Measurements from ENCODE around the gene CASTOR1. TPM values are rescaled to one million over a fixed set of nuclear protein-coding genes. Genes with fewer than 3 reads are reported as not detected.
A peak's percentile ranks its signal among the peaks of the same experiment; 100 is the strongest.

CASTOR1 gene
- total RNA-seq, 2 donors from 2014 or later, result 6.3 to 7.5 TPM

DNA sequence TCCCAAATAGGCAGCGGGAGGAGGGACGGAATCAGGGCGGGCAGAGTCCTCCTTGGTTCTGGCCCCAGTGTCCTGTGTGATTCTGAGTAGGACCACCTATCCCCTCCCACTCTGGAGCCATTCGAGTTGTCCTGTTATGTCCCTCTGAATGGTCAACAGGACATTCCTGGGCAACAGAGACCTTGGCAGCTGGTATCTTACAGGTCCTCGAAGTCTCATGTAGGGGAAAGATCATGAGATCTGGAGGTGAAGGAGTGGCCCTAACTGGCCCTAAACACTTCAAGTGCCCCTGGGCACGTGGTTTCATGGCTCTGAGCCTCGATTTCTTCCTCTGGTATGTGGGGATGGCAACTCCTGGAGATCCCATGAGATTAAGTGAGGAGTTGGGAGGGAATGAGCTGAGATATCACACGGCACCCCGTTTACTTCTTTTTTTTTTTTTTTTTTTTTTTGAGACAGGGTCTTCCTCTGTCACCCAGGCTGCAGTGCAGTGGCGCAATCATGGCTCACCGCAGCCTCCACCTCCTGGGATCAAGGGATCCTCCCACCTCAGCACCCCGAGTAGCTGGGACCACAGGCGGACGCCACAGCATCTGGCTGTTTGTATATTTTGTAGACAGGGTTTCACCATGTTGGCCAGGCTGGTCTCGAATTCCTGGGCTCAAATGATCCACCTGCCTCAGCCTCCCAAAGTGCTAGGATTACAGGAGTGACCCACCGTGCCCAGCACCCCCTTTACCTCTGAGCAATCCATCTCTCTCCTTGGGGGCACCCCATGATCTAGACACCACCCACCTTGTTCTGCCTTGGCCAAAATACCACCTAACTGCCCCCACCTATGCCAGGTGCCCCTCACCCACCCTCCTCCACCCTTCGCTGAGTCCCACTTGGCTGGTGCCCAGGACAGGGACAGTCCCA is 49.6 kb downstream of the CASTOR1 start:
- H3K9me3 Mint-ChIP-seq, result no peaks in the 10 kb centered on the region
- no peak for DNase-seq (ENCODE audit: low spot score in 2 of 2)
- H3K36me3 Mint-ChIP-seq, result peaks cover 13 to 36% of the 10 kb centered on the region in 2 donors
- ATAC-seq, result peak; percentile 17
- peak overlapping the region; percentile 37 to 84 for H3K27ac Mint-ChIP-seq

DNA sequence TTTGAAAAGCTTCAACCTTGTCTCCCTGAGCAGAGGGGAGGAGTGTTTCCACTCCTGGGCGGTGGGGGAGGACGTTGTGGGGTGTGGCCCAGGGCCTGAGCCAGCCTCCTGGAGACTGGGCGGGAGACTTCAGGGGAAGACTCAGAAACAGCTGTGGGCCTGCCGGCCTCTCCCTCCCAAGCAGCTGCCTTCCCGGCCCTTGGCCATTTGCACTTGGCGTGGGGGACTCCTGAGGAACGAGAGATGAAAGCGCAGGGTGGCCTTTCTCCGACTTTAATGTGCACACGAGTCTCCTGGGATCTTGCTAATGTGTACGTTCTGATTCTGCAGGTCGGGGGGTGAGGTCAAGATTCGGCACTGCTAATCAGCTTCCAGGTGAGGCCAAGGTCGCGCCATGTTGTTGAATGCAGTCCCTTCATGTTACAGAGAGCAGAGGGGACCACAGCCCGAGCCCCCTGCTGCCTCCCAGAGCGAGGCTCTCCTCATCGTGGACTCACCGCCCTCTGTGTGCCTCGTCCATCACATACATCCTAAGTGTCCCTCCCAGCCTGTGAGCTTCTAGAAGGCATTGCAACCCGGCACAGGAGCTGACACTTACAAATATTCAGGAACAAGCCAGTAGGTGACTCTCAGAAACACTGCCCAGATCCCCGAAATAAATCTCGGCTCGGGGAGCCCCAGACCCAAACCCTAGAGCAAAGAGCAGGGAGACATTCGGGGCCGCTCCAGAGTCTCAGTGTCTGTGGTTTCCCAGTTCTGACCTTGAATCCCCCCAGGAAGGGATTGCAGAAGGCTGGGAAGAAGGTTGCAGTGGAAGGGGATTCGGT is 50.4 kb downstream of the CASTOR1 start:
- DNase-seq (ENCODE audit: low spot score in 2 of 2) (no peak), ATAC-seq (peak in 1 of 2 donors; percentile 35)
- H3K27ac Mint-ChIP-seq, result peak overlapping the region; percentile 37 to 92

DNA sequence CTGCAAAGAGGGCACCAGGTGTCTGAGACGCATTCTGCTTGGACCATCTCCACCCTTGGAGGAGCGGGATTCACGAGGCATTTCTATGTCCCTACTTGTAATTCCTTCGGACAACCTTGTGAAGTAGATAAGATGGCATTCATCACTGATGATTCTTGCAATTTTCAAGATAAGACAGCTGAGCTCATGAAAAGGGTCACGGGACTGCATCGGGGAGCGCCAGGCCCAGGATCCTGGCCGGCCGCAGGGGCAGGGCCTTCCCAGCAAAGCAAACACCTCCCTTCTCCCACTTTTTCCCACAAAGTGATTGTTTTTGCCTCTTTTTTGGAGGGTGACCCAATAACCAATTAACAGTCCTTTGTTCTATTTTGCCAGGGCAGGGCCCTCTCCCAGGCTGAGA is 51.2 kb downstream of the CASTOR1 start:
- Mint-ChIP-seq H3K27ac (peak overlapping the region in 1 of 2 donors; percentile 92), H3K36me3 (peaks cover 0 to 20% of the 10 kb centered on the region in 2 donors), H3K9me3 (no peaks in the 10 kb centered on the region)
- ATAC-seq, result no peak
- no peak for DNase-seq (ENCODE audit: low spot score in 2 of 2)

More for the DNA sequence above, 50.4 kb downstream of the CASTOR1 start:
- Mint-ChIP-seq H3K36me3 (peaks cover 4 to 27% of the 10 kb centered on the region in 2 donors), H3K9me3 (no peaks in the 10 kb centered on the region)

DNA sequence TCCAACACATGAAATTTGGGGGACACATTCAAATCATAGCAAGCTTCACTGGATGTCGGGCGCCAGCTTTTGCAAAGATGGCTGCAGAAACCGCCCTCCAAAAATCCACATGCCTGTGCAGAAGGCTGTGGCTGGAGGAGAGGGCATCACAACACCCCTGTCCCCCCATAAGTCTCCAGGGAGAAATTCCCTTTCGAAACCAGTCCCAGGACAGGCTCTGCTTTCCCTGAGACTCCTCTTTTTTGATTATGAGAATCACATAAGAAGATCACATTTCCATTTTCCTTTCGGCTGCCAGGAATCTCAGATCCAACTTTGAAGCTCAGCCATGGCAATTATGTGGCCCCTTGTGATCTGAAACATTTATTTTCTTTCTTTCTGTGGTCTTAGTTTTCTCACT is 52.4 kb downstream of the CASTOR1 start:
- peaks cover 0 to 12% of the 10 kb centered on the region in 2 donors for H3K36me3 Mint-ChIP-seq
- DNase-seq (ENCODE audit: low spot score in 2 of 2) (no peak), ATAC-seq (no peak)
- no peaks in the 10 kb centered on the region for H3K9me3 Mint-ChIP-seq
- H3K27ac Mint-ChIP-seq, result no peak overlapping the region

DNA sequence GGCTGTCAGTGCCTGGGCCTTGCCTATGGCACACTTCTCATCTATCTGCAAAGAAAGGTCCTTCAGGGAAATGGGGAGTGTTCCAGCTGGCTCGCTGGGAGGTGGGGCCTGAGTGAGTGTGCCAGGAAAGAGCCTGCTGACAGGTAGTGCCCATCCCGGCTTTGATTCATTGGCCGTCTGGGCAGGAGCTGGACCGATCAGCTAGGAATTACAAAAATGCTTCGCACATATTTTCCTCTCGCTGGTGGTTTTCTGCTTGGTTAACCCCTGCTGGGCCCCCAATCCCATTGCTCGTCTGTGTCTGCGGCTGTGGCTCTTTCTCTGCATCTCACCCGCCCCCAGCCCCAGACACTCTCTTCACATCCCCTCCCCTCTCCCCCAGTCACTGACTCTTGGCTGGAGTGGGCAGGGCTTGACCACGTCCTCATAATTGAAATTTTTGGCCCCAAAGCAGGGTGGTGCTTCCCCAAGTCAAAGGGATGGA is 53.6 kb downstream of the CASTOR1 start:
- DNase-seq (ENCODE audit: low spot score in 2 of 2) (no peak), ATAC-seq (no peak)
- peaks cover 0 to 4% of the 10 kb centered on the region in 2 donors for H3K36me3 Mint-ChIP-seq
- H3K9me3 Mint-ChIP-seq, result no peaks in the 10 kb centered on the region
- H3K27ac Mint-ChIP-seq, result peak overlapping the region in 1 of 2 donors; percentile 81

Other genes starting within 250 kb of the CASTOR1 start
- under 1 TPM in 1 of 2 donors, not detected in 1; 0.27 TPM for gene HORMAD2, start 209.0 kb downstream of the CASTOR1 start, total RNA-seq
- 100 to 1,000 TPM in 1 of 2 donors, 10 to 100 TPM in 1; 68.9 to 522 TPM for gene LIF, start 42.7 kb downstream of the CASTOR1 start, total RNA-seq
- 10 to 100 TPM; 16.1 to 40.4 TPM for gene OSM, start 22.7 kb downstream of the CASTOR1 start, total RNA-seq
- 10 to 100 TPM; 27.2 to 36.9 TPM for gene TBC1D10A, start 37.4 kb upstream of the CASTOR1 start, total RNA-seq
- 100 to 1,000 TPM; 229 to 281 TPM for gene SF3A1, start 67.4 kb upstream of the CASTOR1 start, total RNA-seq
- 1 to 10 TPM in 1 of 2 donors, not detected in 1; 2.9 TPM for gene CCDC157, start 67.5 kb upstream of the CASTOR1 start, total RNA-seq
- 10 to 100 TPM in 1 of 2 donors, 1 to 10 TPM in 1; 6.8 to 11.8 TPM for gene RNF215, start 97.9 kb upstream of the CASTOR1 start, total RNA-seq
- gene SEC14L2, start 107.5 kb upstream of the CASTOR1 start, total RNA-seq, result 10 to 100 TPM; 13.9 to 16.3 TPM
- 10 to 100 TPM; 17.9 to 68.3 TPM for gene MTFP1, start 136.3 kb upstream of the CASTOR1 start, total RNA-seq
- gene SEC14L3, start 182.5 kb upstream of the CASTOR1 start, total RNA-seq, result not detected
- under 1 TPM in 1 of 2 donors, not detected in 1; 0.16 TPM for gene SEC14L4, start 216.2 kb upstream of the CASTOR1 start, total RNA-seq